HG03469 (cell line): ENCODE measurements around the gene RGL1.

ENCODE experiments used
- ATAC-seq: cut with Tn5 transposase; IDR thresholded peaks from one replicate; pipeline ENCODE4 v1.9.1; 2021; ENCODE audit warnings: mild to moderate bottlenecking, moderate library complexity, moderate number of reproducible peaks; ENCODE audit not compliant: unreplicated experiment

RGL1 gene

GRCh38 chr1:183885142-183885735 lies 80.3 kb downstream of the RGL1 start:
- no peak for ATAC-seq

DNA sequence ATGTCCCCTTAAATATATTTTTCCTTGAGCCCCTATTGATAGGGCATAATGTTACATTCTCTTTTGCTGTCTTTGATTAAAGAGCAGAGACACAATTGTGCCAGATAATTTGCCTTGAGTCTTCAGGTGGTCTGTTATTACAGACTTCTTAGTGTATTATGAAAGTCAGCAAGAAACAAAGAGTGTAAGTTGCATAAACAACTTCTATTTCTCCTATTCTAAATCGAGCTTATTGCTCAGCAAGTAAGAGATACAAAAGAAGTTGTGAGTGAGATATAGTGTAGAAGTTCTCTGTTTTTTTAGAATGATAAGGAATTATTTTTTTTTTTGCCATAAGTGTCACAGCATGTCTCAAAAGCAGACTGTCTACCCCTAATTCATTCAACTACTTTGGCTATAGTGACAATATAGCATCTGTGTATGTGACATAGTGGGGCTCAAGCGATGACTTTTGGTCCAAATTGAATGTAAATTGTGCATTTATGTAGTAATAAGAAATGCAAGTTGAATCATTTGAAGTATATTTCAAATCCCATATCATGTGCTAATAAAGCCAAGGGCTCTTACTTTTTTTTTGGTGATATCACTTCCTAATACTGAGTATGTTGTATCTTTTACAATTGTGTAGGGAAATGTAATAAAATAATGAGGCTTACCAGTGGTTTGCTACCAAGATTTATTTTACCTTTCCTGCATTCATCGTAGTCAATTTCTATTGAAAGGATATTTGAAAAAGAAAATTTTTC lies 81.3 kb downstream of the RGL1 start:
- ATAC-seq = no peak

GRCh38 chr1:183886853-183887252 lies 81.9 kb downstream of the RGL1 start:
- ATAC-seq = no peak

DNA sequence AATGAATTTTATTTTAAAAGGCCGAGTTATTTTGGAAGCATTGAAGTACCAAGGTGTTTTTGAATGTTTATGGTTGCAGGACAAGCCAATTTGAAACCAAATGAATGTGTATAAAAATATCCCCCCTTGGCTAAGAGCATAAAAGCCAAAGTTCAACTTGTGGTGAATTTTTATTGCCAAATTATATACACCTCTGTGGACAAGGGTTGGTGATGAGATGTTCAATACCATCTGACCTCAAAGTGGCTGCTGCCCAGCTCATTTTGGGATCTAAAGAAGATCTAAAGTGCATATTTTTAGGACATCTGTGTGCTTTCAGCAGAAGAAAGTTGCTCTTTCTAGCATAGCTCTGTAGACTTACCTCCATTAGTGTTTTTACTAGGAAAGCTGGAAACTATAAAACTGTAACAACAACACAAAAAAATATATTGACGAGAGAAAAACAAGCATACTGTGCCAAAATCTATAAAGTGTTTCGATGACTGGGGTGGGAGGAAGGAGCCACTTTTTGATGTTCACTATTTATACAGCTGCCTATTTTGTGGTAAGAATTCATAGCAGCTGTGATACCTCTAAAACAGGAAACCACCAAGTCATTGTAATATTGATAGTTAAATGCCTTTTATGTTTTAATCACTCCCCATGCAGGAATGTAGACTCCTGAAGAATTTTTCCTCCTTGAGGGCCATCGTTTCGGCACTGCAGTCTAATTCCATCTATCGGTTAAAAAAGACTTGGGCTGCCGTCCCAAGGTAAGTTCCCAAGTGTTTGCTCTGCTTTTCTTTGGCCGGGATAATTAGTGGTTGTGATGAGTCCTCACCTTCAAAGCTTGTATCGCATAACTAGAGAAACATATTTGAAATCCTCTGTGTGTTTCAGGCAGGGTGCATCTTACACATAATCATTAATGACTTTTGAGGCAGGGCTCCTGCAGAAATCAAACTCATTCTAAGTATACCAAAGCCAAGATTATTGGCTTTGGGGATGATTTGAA lies 83.2 kb downstream of the RGL1 start:
- ATAC-seq = no peak

DNA sequence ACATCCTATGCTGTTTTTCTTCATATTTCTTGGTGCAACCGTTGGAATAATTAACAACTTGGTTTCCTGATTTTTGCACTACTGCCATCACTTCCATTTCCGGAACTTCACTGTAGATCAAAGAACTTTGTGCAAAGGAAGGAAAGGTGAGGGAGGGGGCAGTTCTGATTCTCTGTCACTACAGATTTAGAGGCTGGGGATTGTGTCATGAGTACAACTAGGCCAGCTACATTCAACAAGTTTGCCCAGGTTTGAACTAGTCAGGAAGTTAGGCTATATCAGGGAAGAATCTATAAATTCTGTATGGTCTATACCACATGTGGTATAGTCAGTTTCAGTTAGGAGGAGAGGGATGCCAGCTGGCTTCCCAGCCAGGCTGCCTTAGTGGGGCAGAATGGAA lies 84.2 kb downstream of the RGL1 start:
- ATAC-seq = no peak

DNA sequence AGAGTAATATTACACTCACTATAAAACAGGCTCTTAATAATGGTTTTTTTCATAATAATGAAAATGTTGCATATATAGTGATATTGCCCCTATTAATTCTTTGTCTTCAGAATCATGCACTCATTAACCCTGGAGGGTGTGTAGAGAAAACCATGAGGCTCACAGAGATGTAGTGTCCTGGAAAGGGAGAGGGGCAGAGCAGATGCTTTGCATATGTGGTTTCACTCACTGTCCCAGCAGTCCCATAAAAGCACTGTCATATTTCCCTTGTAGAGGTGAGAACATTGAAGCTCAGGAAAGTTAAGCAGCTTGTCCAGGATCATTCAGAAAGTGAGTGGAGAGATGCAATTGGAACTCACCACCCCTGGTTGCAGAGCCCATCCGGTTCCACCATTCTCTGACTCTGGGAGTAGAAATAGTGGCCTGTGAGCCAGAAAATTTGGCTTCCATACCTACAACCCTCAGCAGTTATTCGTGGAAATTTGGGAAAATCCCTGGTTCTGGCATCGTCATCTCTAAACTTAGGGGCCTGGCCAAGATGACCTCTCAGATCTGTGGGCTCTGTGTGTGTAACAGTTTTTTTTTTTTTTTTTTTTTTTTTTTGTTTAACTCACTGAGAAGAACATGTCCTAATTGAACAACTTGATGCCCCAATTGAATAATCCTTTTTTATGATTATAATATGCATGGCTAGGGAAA lies 86.4 kb downstream of the RGL1 start:
- ATAC-seq = peak; percentile 46

GRCh38 chr1:183892351-183892793 lies 87.5 kb downstream of the RGL1 start:
- ATAC-seq = no peak

DNA sequence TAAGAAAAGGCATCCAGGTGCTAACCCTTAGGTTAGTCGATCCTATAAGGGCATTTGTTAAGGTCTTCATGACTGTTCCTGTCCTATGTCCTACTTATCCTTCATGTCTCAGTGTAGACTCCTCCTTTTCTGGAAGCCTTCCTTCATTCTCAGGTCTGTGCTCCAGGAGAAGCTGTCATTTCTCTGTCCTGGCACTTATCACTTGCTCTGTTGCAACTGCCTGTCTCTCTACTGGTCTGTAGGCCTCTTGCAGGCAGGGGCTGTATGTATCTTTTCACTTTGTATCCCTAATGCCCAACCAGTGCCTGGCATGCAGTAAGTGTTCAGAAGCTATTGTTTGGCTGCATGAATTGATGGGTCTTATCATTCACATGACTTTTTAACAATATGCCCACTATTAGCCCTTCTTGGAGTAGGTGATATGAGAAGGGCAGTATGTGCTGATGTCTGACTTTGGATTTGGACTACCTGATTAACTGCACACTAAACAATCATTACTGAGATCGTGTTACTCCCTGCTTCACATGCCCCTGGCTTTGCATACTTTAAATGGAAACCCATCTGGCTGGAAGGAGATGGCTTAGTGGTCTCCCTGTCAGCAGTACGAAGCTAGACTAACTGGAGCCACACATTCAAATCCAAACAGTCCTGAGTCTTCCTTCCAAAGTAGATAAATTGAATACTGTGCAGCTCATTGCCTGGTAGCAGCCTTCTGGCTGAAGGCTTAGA lies 88.8 kb downstream of the RGL1 start:
- no peak for ATAC-seq

DNA sequence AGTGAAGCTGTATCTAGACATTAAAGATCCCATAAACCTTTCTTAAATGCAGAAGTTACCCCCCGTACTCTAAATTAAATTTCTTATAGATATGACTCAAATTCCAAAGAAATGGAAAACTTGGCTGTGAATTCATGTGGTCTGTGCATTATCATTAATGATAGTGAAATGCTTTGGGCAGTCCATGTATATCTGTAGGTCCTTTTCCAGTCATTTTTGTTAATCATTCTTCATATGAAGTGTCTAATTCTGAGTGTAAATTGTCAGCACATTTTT lies 89.3 kb downstream of the RGL1 start:
- no peak for ATAC-seq

DNA sequence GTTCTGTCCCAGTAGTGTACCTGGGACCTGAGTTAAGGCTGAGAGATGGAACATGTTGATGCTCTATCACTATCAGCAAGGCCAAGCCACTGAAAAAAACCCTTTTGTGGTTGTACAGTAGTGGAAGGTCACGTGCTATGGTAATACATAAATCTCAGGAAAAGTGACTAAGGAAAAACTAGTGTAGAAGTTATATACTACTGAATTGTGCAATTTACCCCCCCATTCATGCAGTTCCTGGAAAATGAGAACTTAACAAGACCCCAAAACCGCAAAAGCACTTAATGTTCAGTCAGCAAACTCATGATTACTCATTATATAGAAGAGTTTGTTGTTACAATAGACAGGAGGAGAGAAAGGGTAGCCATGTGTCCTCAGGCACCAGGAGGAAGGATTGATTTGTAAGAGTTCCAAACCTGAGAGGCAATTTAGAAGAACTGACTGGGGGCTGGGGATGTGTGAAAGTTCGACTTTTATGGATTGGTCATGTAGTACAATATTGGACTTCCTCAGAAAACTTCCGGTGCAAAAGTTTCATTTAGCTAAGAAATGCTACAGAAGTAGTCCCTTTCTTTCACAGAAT lies 91.6 kb downstream of the RGL1 start:
- ATAC-seq = no peak

- peak; percentile 10 for ATAC-seq
These were observed 93.1 kb downstream of the RGL1 start for GRCh38 chr1:183898001-183898396.

DNA sequence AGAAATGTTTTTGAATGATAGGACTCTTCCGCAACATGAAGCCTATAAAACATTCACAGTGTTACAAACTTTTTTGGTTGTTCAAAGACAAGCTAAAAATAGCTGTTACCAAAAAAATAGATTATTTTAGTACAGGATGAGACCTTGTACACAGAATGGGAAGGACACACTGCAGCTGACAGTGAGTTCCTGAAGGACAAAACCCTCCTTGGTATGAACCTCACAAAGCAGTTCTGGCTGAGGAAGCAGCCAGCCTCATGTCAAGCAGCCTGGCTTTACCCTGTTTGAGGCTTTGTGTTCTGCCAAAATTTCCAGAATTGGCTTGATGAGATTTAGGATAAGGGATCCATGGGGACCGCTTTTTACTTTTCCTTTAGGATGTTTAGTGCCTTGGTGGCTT lies 93.7 kb downstream of the RGL1 start:
- no peak for ATAC-seq

- ATAC-seq = no peak
These were observed 96.9 kb downstream of the RGL1 start for GRCh38 chr1:183901748-183902330.

- no peak for ATAC-seq
These were observed 98.2 kb downstream of the RGL1 start for GRCh38 chr1:183903101-183903500.

DNA sequence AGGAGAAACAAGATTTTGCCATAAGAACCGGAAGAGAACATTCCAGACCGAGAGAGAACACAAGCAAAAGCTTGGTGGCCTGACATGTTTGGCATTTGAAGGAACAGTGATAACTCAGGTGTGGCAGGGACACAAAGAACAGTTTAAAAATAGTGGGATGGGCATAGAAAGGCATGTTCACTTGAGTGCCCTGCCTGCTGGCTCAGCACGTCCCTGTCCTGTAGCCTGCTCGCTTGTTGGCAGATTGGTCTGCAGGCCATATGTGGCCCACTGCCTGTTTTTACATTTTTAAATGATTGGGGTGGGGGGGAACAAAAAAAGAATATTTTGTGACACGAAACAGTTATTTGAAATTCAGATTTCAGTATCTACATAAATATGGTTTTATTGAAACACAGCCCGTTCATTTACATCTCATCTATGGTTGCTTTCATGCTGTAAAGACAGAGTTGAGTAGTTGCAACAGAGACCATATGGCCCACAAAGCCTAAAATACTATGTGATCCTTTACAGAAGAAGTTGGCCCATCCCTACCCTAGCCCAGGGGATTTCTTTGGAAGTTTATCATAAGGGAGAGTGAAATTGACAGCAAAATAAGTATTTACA lies 100.7 kb downstream of the RGL1 start:
- no peak for ATAC-seq

DNA sequence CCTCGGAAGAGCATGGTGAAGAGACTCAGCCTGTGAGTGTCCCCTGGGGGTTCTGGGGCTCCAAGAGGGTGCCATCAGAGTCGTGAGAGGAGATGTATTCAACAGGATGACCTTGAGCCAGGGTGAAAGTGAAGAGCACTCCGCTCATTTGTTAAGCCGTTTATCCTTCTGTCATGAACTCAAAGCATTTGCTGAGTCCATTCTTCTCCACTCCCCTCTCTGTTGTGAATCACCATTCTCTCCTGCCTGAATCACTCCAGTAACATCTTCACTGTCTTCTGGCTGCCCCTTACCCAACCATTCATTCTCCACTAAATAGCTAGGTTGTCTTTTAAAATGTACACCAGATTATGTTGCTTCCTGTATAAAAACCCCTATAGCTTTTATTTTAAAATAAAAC lies 102.2 kb downstream of the RGL1 start:
- no peak for ATAC-seq

DNA sequence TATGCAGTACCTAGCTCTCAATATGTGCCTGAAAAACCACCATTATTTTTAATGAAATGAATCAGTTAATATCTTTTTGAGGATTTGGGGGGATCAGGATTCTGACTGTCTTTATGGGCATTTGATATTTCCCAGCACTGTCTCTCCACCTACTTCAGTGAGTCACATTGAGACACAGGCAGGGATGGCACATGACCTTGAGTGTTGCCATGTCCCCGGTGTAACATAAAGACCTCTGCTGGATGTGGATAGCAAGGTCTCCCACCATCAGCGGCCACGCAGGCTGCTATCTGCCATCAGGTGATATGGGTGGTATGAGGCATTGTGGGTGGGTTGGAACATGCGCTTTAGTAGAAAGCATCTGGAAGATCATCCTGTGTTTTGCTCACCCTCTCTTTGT lies 103.2 kb downstream of the RGL1 start:
- no peak for ATAC-seq

DNA sequence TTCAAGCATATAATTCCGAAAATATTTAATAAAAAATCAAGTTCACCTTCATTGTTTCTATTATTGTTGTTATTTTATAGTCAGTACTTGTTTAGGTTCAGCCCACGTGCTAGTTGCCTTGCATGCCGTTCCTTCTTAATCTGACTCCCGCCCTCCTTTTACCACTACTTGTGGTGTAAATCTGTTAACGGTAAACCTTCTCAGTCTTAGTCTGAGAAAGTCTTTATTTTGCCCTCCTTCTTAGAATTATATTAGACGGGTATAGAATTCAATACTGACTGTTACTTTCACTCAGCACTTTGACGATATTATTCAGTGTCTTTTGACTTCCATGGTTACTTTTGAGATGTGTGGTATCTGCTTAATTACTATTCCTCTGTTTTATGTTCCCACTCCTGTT lies 104.8 kb downstream of the RGL1 start:
- ATAC-seq = no peak

DNA sequence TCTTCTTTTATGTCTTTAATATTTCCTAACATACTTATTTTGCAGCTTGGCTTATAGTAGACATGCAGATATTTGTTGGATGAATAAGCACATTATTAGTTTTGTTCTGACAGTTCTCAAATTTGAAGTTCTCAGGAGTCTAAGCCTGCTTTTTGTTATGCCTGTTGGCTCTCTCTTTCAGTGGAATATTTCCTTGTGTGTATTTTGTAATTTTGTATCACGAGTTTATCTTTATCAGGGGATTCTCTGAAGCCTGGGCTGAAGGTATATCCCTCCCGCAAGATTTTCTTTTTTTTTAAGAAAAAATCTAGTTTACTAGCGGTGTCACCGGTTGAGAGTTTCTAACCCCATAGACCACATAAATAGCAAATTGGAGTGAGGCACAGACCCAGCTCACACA lies 105.9 kb downstream of the RGL1 start:
- peak; percentile 20 for ATAC-seq
